HG03354 (cell line): ENCODE data around the gene ATP1A2.
"Not testable (repeated sequence)": the region's sequence is repeated elsewhere in the genome, so short reads cannot be mapped to it uniquely, and the experiment has no call there.

Experiments used
- ATAC-seq: cut with Tn5 transposase; IDR thresholded peaks from one replicate; pipeline ENCODE4 v1.9.1; 2021; ENCODE audit warnings: mild to moderate bottlenecking; ENCODE audit not compliant: unreplicated experiment, poor library complexity, severe bottlenecking

The ATP1A2 gene

DNA sequence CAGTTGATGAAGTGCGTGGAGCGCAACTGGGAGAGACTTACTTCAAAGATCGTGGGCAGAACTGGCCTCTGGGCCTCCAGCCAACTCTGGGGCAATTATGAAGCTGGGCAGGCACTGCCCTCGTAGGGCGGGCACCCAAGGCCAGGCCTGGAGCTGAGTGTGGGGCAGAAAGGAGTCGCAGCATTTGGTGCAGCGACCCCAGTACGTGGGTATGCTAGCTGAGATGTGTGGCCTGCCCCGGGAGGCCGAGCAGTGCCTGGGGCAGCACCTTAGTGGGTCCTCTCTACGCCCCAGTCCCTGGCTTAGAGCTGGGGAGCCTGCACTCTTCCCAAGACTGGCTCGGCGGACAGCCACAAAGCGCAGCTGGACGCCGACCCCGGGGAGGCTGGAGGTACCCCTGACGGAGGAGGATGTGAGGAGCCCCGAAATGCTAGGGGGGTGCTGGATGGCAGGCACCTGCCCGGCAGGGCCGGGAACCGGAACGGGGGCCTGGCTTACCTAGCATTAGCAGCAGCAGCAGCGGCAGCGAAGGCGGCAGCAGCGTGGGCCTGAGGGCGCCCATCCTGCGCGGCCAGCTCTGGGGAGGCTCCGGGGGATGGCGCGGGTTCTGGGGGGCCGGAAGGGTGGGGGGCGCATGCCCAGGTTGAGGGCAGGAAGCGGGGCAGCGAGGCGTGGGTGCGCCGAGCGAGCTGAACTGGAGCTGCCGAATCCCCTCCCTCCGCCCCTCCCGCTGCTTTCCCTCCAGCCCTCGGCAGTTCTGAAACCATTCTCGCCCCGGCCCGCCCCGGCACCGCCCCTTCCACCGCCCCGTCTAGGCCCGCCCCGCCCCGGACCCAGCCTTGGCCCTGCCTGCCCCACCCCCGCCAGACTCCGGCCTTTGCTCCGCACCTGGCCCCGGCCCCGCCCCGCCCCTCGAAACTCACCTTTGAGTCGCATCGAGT, 17.4 kb upstream of the ATP1A2 start, which contains the start of gene IGSF8:
TSS of gene IGSF8 (minus strand) at position 709 of the 941 bp plus-strand sequence. CDS start at position 562, 147 bp downstream.
- ATAC-seq = peak; percentile 54

- peak; percentile 87 for ATAC-seq
Measured at GRCh38 chr1:160098852-160099561, 16.6 kb upstream of the ATP1A2 start.

DNA sequence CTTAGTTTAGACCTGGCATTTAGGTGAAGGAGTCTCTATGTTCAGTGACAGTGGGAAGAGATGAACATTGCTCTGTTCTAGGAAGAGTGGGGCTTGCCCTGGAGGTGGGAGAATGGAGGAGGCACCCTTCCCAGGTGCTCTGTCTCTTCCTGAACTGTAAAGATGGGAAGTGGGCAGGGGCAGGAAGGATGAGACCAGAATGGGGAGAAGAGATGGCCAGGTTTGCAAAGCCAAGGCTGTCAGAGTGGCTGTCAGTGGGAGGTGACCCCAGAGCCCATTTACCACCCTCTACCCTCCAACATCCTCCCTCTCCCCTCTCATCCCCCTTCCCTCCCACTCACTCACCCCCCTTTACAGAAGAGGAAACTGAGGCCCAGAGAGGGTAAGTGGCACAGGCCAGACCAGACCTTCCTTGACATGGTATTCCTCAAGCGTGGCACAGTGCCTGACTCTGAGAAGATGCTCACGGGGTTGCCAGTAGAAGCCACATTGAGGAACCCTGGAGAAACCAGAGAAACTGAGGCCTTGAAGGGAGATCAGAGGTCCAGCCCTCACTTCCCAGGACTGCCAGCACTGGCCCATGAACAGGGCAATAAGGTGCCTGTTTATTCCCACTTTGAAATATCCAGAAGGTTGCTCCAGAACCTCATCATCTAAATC, 15.7 kb upstream of the ATP1A2 start:
- no peak for ATAC-seq

DNA sequence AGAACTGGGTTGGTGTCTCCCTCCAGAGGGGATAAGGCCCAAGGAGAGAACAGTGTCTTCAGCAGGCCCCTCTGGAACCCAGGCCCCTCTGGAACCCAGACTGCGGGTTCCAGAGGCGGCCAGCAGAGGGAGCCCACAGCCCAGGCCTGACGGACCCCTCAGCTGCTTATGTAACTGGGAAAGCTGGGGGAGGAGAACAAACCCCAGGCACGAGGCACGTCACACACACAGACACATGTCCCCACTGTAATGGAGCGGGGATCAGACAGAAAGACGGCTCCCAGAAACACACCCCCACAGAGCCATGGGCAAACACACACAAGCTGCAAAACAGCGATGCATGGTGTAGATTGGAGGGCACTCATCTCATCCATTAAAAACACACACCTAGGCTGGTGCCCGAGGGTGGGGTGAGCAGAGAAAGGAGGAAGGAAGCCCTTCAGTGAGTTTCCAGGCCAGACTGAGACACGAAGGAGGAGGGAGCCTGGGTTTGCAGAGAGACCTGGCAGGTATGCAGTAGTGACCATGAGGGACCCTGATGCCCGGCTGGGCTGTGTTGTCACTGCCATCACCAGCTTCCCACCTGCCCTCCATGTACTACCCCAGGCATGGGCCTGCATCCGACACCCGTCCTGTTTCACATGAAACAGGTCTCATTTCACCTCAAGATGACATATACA, 14.4 kb upstream of the ATP1A2 start:
- ATAC-seq = no peak

- ATAC-seq = no peak
Measured at GRCh38 chr1:160101717-160102522, 13.6 kb upstream of the ATP1A2 start.

GRCh38 chr1:160103658-160104408, 11.7 kb upstream of the ATP1A2 start:
- ATAC-seq = no peak

GRCh38 chr1:160104486-160104885, 11.1 kb upstream of the ATP1A2 start:
- ATAC-seq = no peak

GRCh38 chr1:160105155-160105554, 10.4 kb upstream of the ATP1A2 start:
- no peak for ATAC-seq

DNA sequence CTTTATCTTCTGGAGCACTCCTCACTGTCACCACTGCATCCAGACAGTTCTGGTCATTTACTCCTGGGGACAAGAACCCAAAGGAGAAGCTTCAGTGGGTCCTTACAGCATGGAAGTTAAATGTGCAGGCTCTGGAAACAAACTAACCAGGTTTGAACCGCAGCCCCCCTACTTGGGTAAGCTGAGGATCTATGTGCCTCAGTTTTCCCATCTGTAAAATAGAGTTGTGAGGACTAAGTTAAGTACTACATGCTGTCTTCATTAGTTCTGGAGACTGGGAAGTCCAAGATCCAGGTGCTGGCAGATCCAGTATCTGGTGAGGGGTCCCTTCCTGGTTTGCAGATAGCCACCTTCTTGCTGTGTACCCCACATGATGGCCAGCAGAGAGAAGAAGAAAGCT, 8.0 kb upstream of the ATP1A2 start:
- ATAC-seq = no peak

DNA sequence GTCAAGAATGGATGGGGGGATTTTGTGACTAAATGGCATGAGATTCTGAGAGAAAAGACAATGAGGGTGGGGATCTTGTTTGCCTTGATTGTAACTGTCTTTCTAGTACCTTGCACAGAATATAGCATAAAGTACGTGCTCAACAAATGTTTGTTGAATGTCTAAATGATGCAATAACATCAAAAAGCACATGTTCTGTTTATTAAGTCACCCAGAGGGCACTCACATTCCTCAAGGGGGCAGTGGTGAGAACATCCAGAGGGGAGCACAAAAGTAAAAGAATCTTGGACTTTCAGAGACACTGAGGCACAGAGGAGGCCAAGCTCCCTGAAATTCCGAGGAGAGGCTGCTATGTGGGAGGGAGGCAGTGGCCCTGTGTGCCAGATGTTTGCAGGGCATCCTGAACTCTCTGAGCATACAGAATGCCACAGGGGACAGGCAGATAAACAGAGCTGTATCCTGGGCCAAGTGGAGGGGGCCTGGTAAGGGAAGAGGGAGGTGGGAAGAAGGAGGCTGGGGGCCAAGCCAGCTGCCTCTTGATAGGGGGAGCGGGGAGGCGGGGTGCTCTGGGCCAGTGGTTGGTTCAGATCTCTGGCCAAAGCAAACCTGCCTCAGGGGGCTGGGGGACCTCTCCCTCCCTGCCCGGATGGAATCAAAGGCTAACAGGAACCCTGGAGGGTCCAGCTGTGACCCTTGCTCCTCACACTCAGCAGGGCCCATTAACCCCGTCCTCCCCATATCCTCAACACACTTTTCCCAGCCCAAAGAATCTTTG, 6.5 kb upstream of the ATP1A2 start:
- no peak for ATAC-seq

- no peak for ATAC-seq
Measured at GRCh38 chr1:160109686-160110085, 5.9 kb upstream of the ATP1A2 start.

DNA sequence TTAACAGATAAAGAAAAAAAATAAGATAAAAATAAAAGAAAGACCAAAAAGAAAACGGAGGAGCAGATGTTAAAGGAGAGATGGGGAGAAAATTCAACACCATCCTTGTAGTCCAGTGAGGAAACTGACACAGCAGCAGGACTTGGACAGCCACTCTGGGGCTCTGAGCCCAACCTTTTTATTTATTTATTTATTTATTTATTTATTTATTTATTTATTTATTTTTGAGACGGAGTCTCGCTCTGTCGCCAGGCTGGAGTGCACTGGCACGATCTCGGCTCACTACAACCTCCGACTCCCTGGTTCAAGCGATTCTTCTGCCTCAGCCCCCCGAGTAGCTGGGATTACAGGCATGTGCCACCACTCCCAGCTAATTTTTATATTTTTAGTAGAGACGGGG, 4.1 kb upstream of the ATP1A2 start:
- not testable (repeated sequence) for ATAC-seq

DNA sequence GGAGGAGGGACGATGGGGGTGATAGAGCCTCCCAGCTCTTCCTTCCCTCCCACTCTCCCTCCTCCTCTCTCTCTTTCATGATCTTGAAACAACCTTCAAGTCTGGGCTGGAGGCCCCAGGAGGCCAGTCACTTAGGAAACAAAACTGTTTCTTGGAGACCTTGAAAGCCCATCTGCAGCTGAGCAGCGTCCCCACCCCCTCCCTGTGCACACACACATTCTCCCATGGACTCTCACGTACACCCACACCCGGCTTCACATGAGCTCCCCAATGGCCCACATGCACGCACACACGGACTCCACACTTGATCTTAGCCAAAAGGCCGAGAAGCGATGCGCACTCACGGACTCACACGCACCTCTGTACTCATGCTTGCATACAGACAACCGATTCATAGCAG, 3.2 kb upstream of the ATP1A2 start:
- ATAC-seq = no peak

DNA sequence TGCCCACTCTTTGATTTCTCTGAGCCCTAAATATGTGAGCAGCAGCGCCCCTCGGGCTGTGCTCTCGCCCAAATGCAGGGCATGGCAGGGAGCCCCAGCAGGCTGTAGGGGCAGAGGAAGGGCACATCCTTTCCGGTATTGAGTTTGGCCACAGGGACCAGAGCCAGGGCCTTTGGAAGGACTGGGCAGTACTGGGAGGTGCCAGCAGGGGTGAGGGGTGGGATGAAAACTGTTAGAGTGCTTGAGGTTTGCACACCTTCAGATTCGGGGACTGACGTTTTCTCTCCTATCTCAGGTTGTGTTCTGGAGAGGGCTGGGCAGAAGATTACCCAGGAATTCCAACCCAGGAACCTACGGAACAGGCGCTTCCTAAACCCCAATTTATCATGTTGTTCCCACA, 2.2 kb upstream of the ATP1A2 start:
- no peak for ATAC-seq

DNA sequence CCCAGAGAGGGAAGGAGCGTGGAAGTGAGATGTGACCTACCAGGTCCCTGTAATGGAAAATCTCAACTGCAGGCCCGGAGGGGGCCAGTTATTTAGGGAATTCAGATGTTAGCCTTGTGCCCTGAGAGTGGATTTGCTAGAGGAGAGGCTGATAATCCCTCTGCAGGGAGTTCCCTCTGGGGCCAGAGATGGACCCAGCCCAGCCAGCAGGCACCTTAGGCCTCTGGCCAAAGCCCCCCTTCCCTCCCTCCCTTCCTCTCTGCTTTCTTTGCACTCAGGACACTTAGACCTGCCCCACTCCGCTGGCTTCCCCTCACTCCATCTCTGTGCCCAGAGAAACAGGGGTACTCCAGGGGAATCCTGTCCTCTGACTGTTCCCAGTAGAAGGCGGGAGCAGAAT, 1.5 kb upstream of the ATP1A2 start:
- no peak for ATAC-seq

GRCh38 chr1:160116283-160117147, 956 bp downstream of the ATP1A2 start:
- no peak for ATAC-seq

DNA sequence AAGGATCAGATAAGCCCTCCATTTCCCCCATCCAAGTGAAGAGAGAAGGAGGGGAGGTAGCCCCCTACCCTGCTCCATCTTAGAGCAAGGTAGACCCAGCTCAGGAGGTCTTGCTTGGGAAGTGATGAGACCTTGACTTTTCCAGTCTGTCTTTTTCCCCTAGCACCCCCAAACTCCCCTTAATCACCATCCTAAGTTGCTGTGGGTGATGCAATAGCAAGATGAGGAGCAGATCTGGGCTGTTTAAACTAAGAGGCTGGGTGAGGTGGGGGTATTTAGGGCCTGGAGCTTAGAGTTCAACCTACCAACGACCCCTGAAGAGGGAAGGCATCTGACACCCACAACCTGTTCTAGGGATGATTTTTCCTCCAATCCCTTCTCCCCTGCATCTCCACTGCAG, 1.7 kb downstream of the ATP1A2 start:
- ATAC-seq = no peak
